DND-41 (cell line): ENCODE data around the gene SLC30A3.

Experiments used
- ATAC-seq: fragments of 200-7000 bp; cut with Tn5 transposase; 3 replicates; pipeline ENCODE4 v1.9.1; 2021; ENCODE audit warnings: low read depth; ENCODE audit not compliant: insufficient read depth
- DNase-seq: peaks from one replicate; pipeline ENCODE4 v3.0.0-alpha.2; 2020
- H2AFZ ChIP-seq: 2 replicates; pipeline ENCODE4 v1.6.0; 2012; ENCODE audit warnings: low read depth, low read length
- H3K27ac ChIP-seq: 2 replicates; pipeline ENCODE4 v1.5.1; 2012; ENCODE audit warnings: low read length, inconsistent platforms
- H3K27me3 ChIP-seq: fragments of 200-600 bp; sonication (generic); 2 replicates; pipeline ENCODE4 v1.6.0; 2012; ENCODE audit warnings: low read length, mild to moderate bottlenecking, inconsistent platforms; ENCODE audit not compliant: insufficient read depth, poor library complexity
- H3K36me3 ChIP-seq: 2 replicates; pipeline ENCODE4 v1.5.1; 2012; ENCODE audit warnings: low read length, inconsistent platforms; ENCODE audit not compliant: insufficient read depth
- H3K4me1 ChIP-seq: 2 replicates; pipeline ENCODE4 v1.5.1; 2012; ENCODE audit warnings: mild to moderate bottlenecking, low read length; ENCODE audit not compliant: insufficient read depth
- H3K4me2 ChIP-seq: 2 replicates; pipeline ENCODE4 v1.6.0; 2012; ENCODE audit warnings: mild to moderate bottlenecking, moderate library complexity, low read length, inconsistent platforms; ENCODE audit not compliant: insufficient read depth
- H3K4me3 ChIP-seq, 2 experiments: fragments of 200-600 bp in 1 of 2; shearing (Covaris generic) in 1 of 2; 2 replicates each; pipeline ENCODE4 v1.5.1; 2012 to 2016; ENCODE audit warnings: inconsistent platforms in 2 of 2, low read length in 2 of 2, mild to moderate bottlenecking in 2 of 2, low read depth in 1 of 2, moderate library complexity in 1 of 2
- H3K79me2 ChIP-seq: 2 replicates; pipeline ENCODE4 v1.6.0; 2012; ENCODE audit warnings: low read length, inconsistent platforms; ENCODE audit not compliant: insufficient read depth
- H3K9ac ChIP-seq: 2 replicates; pipeline ENCODE4 v1.6.0; 2012; ENCODE audit warnings: low read depth, mild to moderate bottlenecking, inconsistent platforms, low read length, moderate library complexity
- H3K9me3 ChIP-seq: 2 replicates; pipeline ENCODE4 v1.5.1; 2012; ENCODE audit warnings: low read length, moderate library complexity, mild to moderate bottlenecking, inconsistent platforms; ENCODE audit not compliant: insufficient read depth, severe bottlenecking
- H4K20me1 ChIP-seq: 2 replicates; pipeline ENCODE4 v1.6.0; 2012; ENCODE audit warnings: low read length; ENCODE audit not compliant: insufficient read depth
- CTCF ChIP-seq: IDR thresholded peaks from 2 replicates; pipeline ENCODE4 v1.5.1; 2012; ENCODE audit warnings: borderline replicate concordance, low read length, moderate library complexity, mild to moderate bottlenecking; ENCODE audit not compliant: poor library complexity, severe bottlenecking; ENCODE audit errors: extremely low read depth
- EZH2 ChIP-seq: IDR thresholded peaks from 3 replicates; pipeline ENCODE4 v1.6.1; 2012; ENCODE audit warnings: borderline replicate concordance, low read depth, mild to moderate bottlenecking, moderate library complexity, low read length, inconsistent platforms; ENCODE audit not compliant: severe bottlenecking

Gene SLC30A3

DNA sequence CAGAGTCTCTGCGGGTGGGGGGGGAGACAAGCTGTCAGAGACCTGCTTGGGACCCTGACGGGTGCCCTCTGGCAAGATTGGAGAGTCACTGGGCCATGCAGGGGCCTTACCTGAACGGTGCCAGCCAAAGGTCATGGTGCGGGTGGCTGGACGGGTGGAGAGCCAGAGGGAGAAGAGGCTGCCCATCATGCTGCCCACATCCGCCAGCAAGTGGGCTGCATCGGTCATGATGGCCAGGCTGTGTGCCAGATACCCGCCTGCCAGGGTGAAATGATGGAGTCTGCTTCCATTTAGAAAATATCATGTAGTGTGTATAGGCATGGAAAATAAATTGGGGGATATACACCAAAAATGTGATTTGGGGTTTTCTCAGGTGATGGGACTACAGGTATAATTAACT lies 4.8 kb downstream of the SLC30A3 start:
- no peaks in the 10 kb centered on the region for H3K9me3 ChIP-seq
- no peak overlapping the region for H2AFZ ChIP-seq
- H3K27ac ChIP-seq = no peak overlapping the region
- TF ChIP-seq EZH2 = no peak
- no peak for TF ChIP-seq CTCF
- DNase-seq (no peak), ATAC-seq (no peak)
- no peaks in the 10 kb centered on the region for H4K20me1 ChIP-seq
- no peaks in the 10 kb centered on the region for H3K4me1 ChIP-seq
- no peaks in the 10 kb centered on the region for H3K36me3 ChIP-seq
- H3K27me3 ChIP-seq = peaks cover 15% of the 10 kb centered on the region
- no peak overlapping the region for H3K4me2 ChIP-seq
- no peaks in the 10 kb centered on the region for H3K79me2 ChIP-seq
- no peak overlapping the region for H3K4me3 ChIP-seq
- H3K9ac ChIP-seq = no peak overlapping the region

DNA sequence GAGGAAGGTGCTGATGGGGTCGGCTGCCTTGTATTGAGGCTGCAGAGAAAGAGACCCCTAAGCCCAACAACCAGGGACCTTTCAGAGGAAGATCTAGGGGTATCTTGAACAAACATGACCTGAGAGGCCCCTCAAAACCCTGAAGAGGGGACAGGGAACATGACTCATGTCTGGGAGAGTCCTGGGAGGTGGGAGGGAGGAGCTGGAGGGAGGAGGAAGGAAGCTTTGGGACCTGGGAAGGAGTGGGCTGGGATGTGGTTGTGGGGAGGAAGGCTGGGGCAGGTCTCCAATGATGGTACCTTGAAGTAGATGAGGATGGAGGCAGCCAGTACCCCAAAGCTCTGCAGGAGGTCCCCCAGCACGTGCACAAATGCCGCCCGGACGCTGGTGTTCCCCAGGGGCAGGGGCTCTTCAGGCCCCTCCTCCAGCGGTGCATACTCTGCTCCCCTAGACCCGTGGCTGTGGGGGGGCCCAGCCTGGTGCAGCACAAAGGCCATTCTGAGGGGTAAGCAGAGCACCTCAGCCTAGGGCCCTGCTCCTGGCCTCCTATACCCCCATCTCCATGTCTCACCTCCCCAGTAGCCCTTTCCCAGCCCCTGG lies 5.9 kb downstream of the SLC30A3 start:
- Histone ChIP-seq H2AFZ (no peak overlapping the region), H3K36me3 (no peaks in the 10 kb centered on the region), H3K79me2 (no peaks in the 10 kb centered on the region), H3K27ac (no peak overlapping the region), H3K9me3 (no peaks in the 10 kb centered on the region), H3K4me1 (no peaks in the 10 kb centered on the region), H3K4me2 (no peak overlapping the region), H4K20me1 (no peaks in the 10 kb centered on the region), H3K27me3 (peaks cover 15% of the 10 kb centered on the region), H3K9ac (no peak overlapping the region), H3K4me3 (no peak overlapping the region)
- ATAC-seq = no peak
- TF ChIP-seq EZH2 (no peak), CTCF (no peak)
- DNase-seq = no peak

GRCh38 chr2:27255660-27256059 lies 7.2 kb downstream of the SLC30A3 start:
- Histone ChIP-seq H2AFZ (no peak overlapping the region), H3K79me2 (no peaks in the 10 kb centered on the region), H3K4me2 (no peak overlapping the region), H3K27ac (no peak overlapping the region), H3K27me3 (peaks cover 10% of the 10 kb centered on the region), H3K9ac (no peak overlapping the region), H3K4me1 (no peaks in the 10 kb centered on the region), H3K9me3 (no peaks in the 10 kb centered on the region), H4K20me1 (no peaks in the 10 kb centered on the region), H3K4me3 (no peak overlapping the region), H3K36me3 (no peaks in the 10 kb centered on the region)
- no peak for ATAC-seq
- DNase-seq = no peak
- TF ChIP-seq EZH2 = no peak
- no peak for TF ChIP-seq CTCF
